WTC11 (cell line): Measurements from ENCODE around the gene BMP10. TPM values are rescaled to one million over a fixed set of nuclear protein-coding genes. Genes with fewer than 3 reads are reported as not detected.

Experiments
- ATAC-seq: fragments of 200-7000 bp; cut with Tn5 transposase; 2 replicates; pipeline ENCODE4 v1.10.0; 2021; ENCODE audit warnings: mild to moderate bottlenecking, moderate library complexity
- CTCF ChIA-PET: fragments of 300-600 bp; sonication (Branson Sonifier 250); formaldehyde crosslinking; loops from one replicate; lab custom pipeline; 2021; ENCODE audit warnings: antibody characterized with exemption; lab: Charles Lee
- POLR2A ChIA-PET: fragments of 350-600 bp; sonication (Branson Sonifier 250); formaldehyde crosslinking; loops from one replicate; lab custom pipeline; 2021; ENCODE audit warnings: antibody characterized with exemption; lab: Charles Lee
- DNase-seq: peaks from one replicate; pipeline ENCODE4 v3.0.0; 2021; ENCODE audit warnings: low spot score
- H3K27ac Mint-ChIP-seq: 2 replicates; pipeline ENCODE4 v1.8.0; 2021; ENCODE audit warnings: mixed read lengths
- H3K27me3 Mint-ChIP-seq: 2 replicates; pipeline ENCODE4 v1.8.0; 2021; ENCODE audit warnings: low read depth, mild to moderate bottlenecking, moderate library complexity, mixed read lengths
- H3K36me3 Mint-ChIP-seq: 2 replicates; pipeline ENCODE4 v1.8.0; 2021; ENCODE audit warnings: mixed read lengths
- H3K4me1 Mint-ChIP-seq: 2 replicates; pipeline ENCODE4 v1.8.0; 2022; ENCODE audit warnings: mixed read lengths
- H3K4me3 Mint-ChIP-seq: 2 replicates; pipeline ENCODE4 v1.8.0; 2021; ENCODE audit warnings: mild to moderate bottlenecking, moderate library complexity, mixed read lengths
- H3K9me3 Mint-ChIP-seq: 2 replicates; pipeline ENCODE4 v1.8.0; 2021; ENCODE audit warnings: mixed read lengths
- ATF6 ChIP-seq: sonication (generic); formaldehyde crosslinking; IDR thresholded peaks from 2 replicates; pipeline ENCODE4 v1.8.1; 2023; ENCODE audit warnings: mild to moderate bottlenecking, missing genetic modification reagents
- CBFB ChIP-seq: sonication (generic); formaldehyde crosslinking; IDR thresholded peaks from 2 replicates; pipeline ENCODE4 v1.8.1; 2022; ENCODE audit warnings: mild to moderate bottlenecking, low read depth, missing genetic modification reagents
- CREM ChIP-seq: sonication (generic); formaldehyde crosslinking; IDR thresholded peaks from 2 replicates; pipeline ENCODE4 v1.8.1; 2022; ENCODE audit warnings: mild to moderate bottlenecking, missing genetic modification reagents, moderate library complexity
- CTCF ChIP-seq: fragments of 200-600 bp; IDR thresholded peaks from 2 replicates; pipeline ENCODE4 v1.8.0; 2022; ENCODE audit warnings: antibody characterized with exemption
- E2F1 ChIP-seq: sonication (generic); formaldehyde crosslinking; IDR thresholded peaks from 2 replicates; pipeline ENCODE4 v1.8.0; 2022; ENCODE audit warnings: mild to moderate bottlenecking, missing genetic modification reagents
- ESRRA ChIP-seq: sonication (generic); formaldehyde crosslinking; IDR thresholded peaks from 2 replicates; pipeline ENCODE4 v1.8.1; 2022; ENCODE audit warnings: mild to moderate bottlenecking, missing genetic modification reagents, borderline replicate concordance
- ETV6 ChIP-seq: sonication (generic); formaldehyde crosslinking; IDR thresholded peaks from 2 replicates; pipeline ENCODE4 v1.8.1; 2022; ENCODE audit warnings: mild to moderate bottlenecking, missing genetic modification reagents
- FOXJ3 ChIP-seq: sonication (generic); formaldehyde crosslinking; IDR thresholded peaks from 2 replicates; pipeline ENCODE4 v1.9.0; 2021; ENCODE audit warnings: missing genetic modification reagents, mild to moderate bottlenecking, borderline replicate concordance
- GTF2I ChIP-seq: fragments of 250-450 bp; sonication (Bioruptor Pico); conservative IDR thresholded peaks from 2 replicates; pipeline ENCODE4 v1.4.0; 2021; ENCODE audit warnings: mild to moderate bottlenecking
- HMGA2 ChIP-seq: fragments of 250-450 bp; sonication (Bioruptor Pico); IDR thresholded peaks from 2 replicates; pipeline ENCODE4 v1.4.0; 2021; ENCODE audit warnings: mild to moderate bottlenecking, moderate library complexity
- HMGXB4 ChIP-seq: sonication (generic); formaldehyde crosslinking; IDR thresholded peaks from 2 replicates; pipeline ENCODE4 v1.8.1; 2023; ENCODE audit warnings: mild to moderate bottlenecking, moderate library complexity, missing genetic modification reagents
- JUN ChIP-seq: sonication (generic); formaldehyde crosslinking; IDR thresholded peaks from 2 replicates; pipeline ENCODE4 v1.8.0; 2023; ENCODE audit warnings: mild to moderate bottlenecking, missing genetic modification reagents
- SMAD3 ChIP-seq: sonication (generic); formaldehyde crosslinking; IDR thresholded peaks from 2 replicates; pipeline ENCODE4 v1.8.0; 2022; ENCODE audit warnings: missing genetic modification reagents, mild to moderate bottlenecking, borderline replicate concordance
- SP1 ChIP-seq: sonication (generic); formaldehyde crosslinking; conservative IDR thresholded peaks from 2 replicates; pipeline ENCODE4 v1.8.1; 2022; ENCODE audit warnings: missing genetic modification reagents
- TCF7 ChIP-seq: sonication (generic); formaldehyde crosslinking; IDR thresholded peaks from 2 replicates; pipeline ENCODE4 v1.8.0; 2022; ENCODE audit warnings: mild to moderate bottlenecking, low read depth, missing genetic modification reagents, moderate library complexity
- USF2 ChIP-seq: sonication (generic); formaldehyde crosslinking; IDR thresholded peaks from 2 replicates; pipeline ENCODE4 v1.8.1; 2023; ENCODE audit warnings: mild to moderate bottlenecking, missing genetic modification reagents, moderate library complexity
- ZBTB21 ChIP-seq: sonication (generic); formaldehyde crosslinking; IDR thresholded peaks from 2 replicates; pipeline ENCODE4 v1.8.1; 2023; ENCODE audit warnings: mild to moderate bottlenecking, missing genetic modification reagents, borderline replicate concordance
- ZBTB43 ChIP-seq: sonication (generic); formaldehyde crosslinking; IDR thresholded peaks from 2 replicates; pipeline ENCODE4 v1.8.1; 2023; ENCODE audit warnings: mild to moderate bottlenecking, missing genetic modification reagents
- ZNF138 ChIP-seq: sonication (generic); formaldehyde crosslinking; conservative IDR thresholded peaks from 2 replicates; pipeline ENCODE4 v1.8.1; 2022; ENCODE audit warnings: mild to moderate bottlenecking, moderate library complexity, missing genetic modification reagents
- ZNF219 ChIP-seq: sonication (generic); formaldehyde crosslinking; IDR thresholded peaks from 2 replicates; pipeline ENCODE4 v1.8.0; 2023; ENCODE audit warnings: missing genetic modification reagents, mild to moderate bottlenecking, borderline replicate concordance
- ZNF263 ChIP-seq: sonication (generic); formaldehyde crosslinking; IDR thresholded peaks from 2 replicates; pipeline ENCODE4 v1.8.1; 2022; ENCODE audit warnings: low read depth, mild to moderate bottlenecking, moderate library complexity, missing genetic modification reagents
- total RNA-seq: library from RNA; stranded (reverse); gene quantifications from 3 replicates; pipeline ENCODE4 v1.2.3, GENCODE V29; 2021

BMP10 gene
- total RNA-seq, 1 experiment from 2014 or later, result not detected

GRCh38 chr2:68861330-68861729, 9.9 kb downstream of the BMP10 start:
- H3K9me3 Mint-ChIP-seq, result no peaks in the 10 kb centered on the region
- H3K27me3 Mint-ChIP-seq, result peaks cover 3% of the 10 kb centered on the region; the same call in 1 of the 2 replicates
- TF ChIP-seq TCF7 (CRISPR knock-in tag) (no peak), CBFB (CRISPR knock-in tag) (no peak), JUN (CRISPR knock-in tag) (no peak), ETV6 (CRISPR knock-in tag) (no peak), CREM (CRISPR knock-in tag) (no peak), E2F1 (CRISPR knock-in tag) (no peak), HMGA2 (CRISPR knock-in tag) (no peak), HMGXB4 (no peak), SP1 (CRISPR knock-in tag) (no peak), FOXJ3 (CRISPR knock-in tag) (no peak), CTCF (no peak), ATF6 (CRISPR knock-in tag) (no peak), USF2 (CRISPR knock-in tag) (no peak), ESRRA (no peak), GTF2I (CRISPR knock-in tag) (no peak), ZNF219 (CRISPR knock-in tag) (no peak), ZNF138 (CRISPR knock-in tag) (no peak), ZBTB21 (CRISPR knock-in tag) (no peak)
- no peak overlapping the region for H3K27ac Mint-ChIP-seq
- POLR2A ChIA-PET, result no interaction called here
- no peak overlapping the region for H3K4me3 Mint-ChIP-seq
- no peak for ATAC-seq
- H3K4me1 Mint-ChIP-seq, result peaks cover 23% of the 10 kb centered on the region
- no peak for DNase-seq
- no peaks in the 10 kb centered on the region for H3K36me3 Mint-ChIP-seq
- CTCF ChIA-PET, result interaction anchor here (2.0 to 2.4 kb wide), 2 partner anchors 95 to 110 kb away, joined by 4 to 6 read pairs; no protein-coding TSS in a partner anchor

- no peaks in the 10 kb centered on the region for H3K36me3 Mint-ChIP-seq
- no peak overlapping the region for H3K27ac Mint-ChIP-seq
- H3K4me1 Mint-ChIP-seq, result peaks cover 23% of the 10 kb centered on the region
- no peaks in the 10 kb centered on the region for H3K9me3 Mint-ChIP-seq
- DNase-seq (no peak), ATAC-seq (no peak)
- H3K27me3 Mint-ChIP-seq, result peaks cover 3% of the 10 kb centered on the region
- ChIA-PET POLR2A (no interaction called here), CTCF (interaction anchor here (0.7 to 3.1 kb wide), 6 partner anchors 21 to 108 kb away, joined by 3 to 9 read pairs (median 4); no protein-coding TSS in a partner anchor)
- no peak overlapping the region for H3K4me3 Mint-ChIP-seq
- TF ChIP-seq ZNF263 (CRISPR knock-in tag) (no peak), SMAD3 (CRISPR knock-in tag) (no peak), ZBTB43 (CRISPR knock-in tag) (no peak)
Observed at GRCh38 chr2:68860111-68860510, 11.1 kb downstream of the BMP10 start.
